Measurements from ENCODE around the gene NR2C1.

DNA sequence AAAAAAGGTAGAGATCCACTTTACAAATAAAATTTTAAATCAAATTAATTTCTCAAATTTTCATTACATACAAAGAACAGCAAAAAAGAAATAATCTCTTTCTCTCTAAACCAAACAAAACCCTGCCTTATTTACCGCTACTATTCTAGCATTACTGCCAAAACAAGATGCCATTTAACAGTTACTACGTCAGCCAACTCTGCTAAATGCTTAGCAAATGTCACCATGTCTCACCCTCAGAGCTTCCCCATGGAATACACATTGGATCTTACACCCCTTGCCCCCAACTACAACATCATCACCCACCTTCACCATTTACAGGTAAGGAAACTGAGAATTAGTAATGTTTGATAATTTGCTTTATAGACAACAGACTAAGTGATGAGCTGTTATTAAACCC, 23.0 kb upstream of the NR2C1 start:
- TF ChIP-seq, protein P1, sequence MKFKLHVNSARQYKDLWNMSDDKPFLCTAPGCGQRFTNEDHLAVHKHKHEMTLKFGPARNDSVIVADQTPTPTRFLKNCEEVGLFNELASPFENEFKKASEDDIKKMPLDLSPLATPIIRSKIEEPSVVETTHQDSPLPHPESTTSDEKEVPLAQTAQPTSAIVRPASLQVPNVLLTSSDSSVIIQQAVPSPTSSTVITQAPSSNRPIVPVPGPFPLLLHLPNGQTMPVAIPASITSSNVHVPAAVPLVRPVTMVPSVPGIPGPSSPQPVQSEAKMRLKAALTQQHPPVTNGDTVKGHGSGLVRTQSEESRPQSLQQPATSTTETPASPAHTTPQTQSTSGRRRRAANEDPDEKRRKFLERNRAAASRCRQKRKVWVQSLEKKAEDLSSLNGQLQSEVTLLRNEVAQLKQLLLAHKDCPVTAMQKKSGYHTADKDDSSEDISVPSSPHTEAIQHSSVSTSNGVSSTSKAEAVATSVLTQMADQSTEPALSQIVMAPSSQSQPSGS (CRISPR knock-in tag; IDR thresholded peaks at IDR 0.05; ENCODE audit: borderline replicate concordance, low read depth) = no peak
- no peak for TF ChIP-seq TCF7 (CRISPR knock-in tag; IDR thresholded peaks at IDR 0.05; ENCODE audit: low read depth)
- TF ChIP-seq, protein P2, sequence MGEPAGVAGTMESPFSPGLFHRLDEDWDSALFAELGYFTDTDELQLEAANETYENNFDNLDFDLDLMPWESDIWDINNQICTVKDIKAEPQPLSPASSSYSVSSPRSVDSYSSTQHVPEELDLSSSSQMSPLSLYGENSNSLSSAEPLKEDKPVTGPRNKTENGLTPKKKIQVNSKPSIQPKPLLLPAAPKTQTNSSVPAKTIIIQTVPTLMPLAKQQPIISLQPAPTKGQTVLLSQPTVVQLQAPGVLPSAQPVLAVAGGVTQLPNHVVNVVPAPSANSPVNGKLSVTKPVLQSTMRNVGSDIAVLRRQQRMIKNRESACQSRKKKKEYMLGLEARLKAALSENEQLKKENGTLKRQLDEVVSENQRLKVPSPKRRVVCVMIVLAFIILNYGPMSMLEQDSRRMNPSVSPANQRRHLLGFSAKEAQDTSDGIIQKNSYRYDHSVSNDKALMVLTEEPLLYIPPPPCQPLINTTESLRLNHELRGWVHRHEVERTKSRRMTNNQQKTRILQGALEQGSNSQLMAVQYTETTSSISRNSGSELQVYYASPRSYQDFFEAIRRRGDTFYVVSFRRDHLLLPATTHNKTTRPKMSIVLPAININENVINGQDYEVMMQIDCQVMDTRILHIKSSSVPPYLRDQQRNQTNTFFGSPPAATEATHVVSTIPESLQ (CRISPR knock-in tag; IDR thresholded peaks at IDR 0.05) = no peak
- TF ChIP-seq, protein P3, sequence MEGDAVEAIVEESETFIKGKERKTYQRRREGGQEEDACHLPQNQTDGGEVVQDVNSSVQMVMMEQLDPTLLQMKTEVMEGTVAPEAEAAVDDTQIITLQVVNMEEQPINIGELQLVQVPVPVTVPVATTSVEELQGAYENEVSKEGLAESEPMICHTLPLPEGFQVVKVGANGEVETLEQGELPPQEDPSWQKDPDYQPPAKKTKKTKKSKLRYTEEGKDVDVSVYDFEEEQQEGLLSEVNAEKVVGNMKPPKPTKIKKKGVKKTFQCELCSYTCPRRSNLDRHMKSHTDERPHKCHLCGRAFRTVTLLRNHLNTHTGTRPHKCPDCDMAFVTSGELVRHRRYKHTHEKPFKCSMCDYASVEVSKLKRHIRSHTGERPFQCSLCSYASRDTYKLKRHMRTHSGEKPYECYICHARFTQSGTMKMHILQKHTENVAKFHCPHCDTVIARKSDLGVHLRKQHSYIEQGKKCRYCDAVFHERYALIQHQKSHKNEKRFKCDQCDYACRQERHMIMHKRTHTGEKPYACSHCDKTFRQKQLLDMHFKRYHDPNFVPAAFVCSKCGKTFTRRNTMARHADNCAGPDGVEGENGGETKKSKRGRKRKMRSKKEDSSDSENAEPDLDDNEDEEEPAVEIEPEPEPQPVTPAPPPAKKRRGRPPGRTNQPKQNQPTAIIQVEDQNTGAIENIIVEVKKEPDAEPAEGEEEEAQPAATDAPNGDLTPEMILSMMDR (IDR thresholded peaks at IDR 0.05) = no peak
- TF ChIP-seq, protein P4, sequence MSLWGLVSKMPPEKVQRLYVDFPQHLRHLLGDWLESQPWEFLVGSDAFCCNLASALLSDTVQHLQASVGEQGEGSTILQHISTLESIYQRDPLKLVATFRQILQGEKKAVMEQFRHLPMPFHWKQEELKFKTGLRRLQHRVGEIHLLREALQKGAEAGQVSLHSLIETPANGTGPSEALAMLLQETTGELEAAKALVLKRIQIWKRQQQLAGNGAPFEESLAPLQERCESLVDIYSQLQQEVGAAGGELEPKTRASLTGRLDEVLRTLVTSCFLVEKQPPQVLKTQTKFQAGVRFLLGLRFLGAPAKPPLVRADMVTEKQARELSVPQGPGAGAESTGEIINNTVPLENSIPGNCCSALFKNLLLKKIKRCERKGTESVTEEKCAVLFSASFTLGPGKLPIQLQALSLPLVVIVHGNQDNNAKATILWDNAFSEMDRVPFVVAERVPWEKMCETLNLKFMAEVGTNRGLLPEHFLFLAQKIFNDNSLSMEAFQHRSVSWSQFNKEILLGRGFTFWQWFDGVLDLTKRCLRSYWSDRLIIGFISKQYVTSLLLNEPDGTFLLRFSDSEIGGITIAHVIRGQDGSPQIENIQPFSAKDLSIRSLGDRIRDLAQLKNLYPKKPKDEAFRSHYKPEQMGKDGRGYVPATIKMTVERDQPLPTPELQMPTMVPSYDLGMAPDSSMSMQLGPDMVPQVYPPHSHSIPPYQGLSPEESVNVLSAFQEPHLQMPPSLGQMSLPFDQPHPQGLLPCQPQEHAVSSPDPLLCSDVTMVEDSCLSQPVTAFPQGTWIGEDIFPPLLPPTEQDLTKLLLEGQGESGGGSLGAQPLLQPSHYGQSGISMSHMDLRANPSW (CRISPR knock-in tag; conservative IDR thresholded peaks at IDR 0.05; ENCODE audit: low read depth) = no peak
